Right renal cortex interstitium (tissue), 3 donors: ENCODE data around the gene ZNF883. TPM values are rescaled to one million over a fixed set of nuclear protein-coding genes. Genes with fewer than 3 reads are reported as not detected.

ENCODE experiments used
- DNase-seq, 3 donors: peaks; one replicate each; pipeline ENCODE4 v3.0.0-alpha.2; 2013; ENCODE audit warnings: low read depth in 3 of 3, low spot score in 2 of 3
- polyA plus RNA-seq, 3 donors: library from polyadenylated mRNA; unstranded; fragments of 120-200 nt; gene quantifications; one replicate each; pipeline ENCODE4 v1.2.1, GENCODE V29; 2013; ENCODE audit not compliant: insufficient read length in 3 of 3

Gene ZNF883
- polyA plus RNA-seq, 3 donors: 10.1 to 12.1 (median 10.8) TPM

DNA sequence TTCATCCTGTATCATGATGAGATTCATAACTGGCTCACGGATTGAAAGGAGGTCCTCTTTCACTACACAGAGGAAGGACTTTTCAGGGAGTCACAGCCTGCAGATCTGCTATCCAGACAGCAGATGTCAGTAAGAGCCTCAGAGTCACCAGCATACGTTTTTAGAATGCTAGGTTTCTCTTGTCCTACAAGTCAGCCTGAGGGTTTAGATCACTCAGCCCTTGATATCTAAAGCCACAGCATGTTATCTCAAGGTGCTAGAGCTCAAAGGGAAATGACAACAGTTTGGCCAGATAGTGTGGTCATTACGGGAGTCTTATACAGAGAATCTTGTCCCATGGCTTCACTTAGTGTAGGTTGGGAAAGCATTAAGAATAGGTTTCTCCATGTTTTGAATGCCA, 90.4 kb downstream of the ZNF883 start:
- DNase-seq: no peak

DNA sequence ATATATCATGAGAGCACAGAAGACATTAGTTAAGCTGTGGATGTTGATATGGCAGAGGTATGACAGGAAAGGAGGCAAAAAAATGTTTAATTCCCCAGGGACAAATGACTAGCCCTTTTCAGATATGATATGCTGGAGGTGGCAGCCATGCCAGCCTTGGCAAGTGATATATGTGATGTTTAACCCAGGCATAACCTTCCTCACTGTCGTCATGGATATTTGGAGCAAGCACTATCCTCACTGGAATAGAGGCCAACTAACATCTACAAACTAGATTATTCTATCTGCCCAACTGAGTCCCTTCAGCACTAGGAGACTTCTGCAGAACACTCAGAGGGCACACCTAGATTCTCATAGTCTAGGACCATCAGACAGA, 94.0 kb downstream of the ZNF883 start:
- DNase-seq: no peak

DNA sequence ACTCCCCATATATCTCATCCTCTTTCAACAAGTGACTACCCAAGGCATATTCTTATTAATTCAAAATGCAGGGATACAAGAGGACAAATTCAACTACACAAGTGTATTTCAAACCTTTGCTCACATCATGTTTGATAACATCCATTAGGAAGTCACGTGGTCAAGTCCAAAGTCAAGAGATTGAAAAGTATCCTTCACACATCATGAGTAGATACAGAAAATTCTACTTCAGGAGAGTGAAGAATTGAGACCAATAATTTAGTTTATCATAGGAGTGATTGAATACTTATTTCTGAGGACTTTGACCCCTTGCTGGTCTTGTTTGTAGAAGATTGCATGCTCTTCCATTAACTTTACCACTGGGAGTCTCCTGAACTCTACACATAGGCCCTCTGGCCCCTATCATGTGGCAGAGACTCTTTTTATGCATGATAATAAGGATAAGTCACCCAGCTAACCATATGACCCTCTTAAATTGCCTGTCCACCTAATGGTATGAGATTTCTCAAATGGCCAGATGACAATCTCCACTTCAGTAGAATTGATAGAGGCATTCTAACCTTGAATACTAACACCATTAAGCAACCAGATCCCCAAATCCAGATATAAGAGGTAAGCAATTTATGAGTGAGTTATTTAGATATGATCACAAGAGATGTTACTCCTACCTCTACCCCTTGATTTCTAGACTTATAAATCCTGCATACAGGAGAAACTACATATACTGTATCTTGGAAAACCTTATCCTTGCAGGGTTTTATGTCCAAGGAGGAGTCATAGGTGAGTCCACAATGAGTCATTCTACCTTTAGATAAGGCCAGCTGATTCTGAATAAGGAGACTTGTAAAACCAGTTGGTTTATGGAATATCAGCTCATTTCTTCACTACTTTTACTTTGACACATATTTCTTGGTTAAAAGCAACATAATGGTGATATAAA, 94.7 kb downstream of the ZNF883 start:
- DNase-seq: no peak

DNA sequence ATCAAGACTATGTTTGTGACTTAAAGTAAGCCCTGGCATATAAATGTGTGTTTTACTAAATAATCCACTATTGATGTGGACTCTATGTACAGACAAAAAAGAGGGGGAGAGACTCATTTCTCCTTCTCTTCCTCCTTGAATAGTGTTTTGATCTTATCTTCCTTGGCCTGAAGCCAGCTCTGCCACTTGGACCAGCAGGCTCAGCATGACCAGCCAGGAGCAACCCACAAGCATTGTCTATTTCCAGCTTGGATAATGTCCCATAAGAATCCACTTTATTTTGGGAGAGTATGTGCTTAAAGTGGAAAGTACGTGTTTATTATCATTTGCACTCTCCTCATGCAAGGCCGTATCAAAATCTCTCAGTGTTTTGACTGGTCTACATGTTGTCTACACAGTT, 97.5 kb downstream of the ZNF883 start:
- no peak for DNase-seq

DNA sequence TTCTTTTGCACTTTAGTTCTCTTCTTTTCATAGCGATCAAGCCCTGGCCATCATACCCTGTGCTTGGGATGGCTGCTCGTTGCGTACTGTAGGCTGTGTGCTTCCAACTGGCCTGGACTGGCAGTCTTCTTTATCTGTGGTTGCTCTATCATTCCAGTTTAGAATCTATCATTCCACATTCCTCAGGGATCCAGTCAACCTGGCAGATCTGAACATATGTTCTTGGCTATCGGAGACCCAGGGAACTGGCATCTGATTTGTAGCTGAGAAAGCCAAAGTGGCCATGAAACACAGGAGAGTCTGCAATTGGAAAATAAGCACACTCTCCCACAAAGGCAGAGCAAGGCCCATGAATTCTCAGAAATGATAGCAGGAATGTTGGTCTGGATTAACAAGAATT, 98.7 kb downstream of the ZNF883 start:
- no peak for DNase-seq

DNA sequence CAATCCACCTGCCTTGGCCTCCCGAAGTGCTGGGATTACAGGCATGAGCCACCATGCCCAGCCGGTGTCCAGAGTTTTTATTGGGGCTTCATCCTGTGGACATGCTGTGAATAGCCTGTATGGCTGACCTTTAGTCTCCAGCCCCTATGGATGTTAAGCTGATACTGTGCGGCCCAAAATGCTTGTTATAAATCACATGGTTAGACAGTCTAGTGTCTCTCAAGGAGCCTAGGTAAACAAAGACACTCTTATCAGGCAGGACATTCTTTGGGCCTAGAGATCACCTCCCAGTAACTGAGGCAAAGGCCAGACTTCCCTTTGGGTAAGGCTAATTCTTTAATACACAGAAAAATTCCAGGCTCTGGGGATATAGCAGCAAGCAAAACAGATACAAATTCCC, 99.4 kb downstream of the ZNF883 start:
- no peak for DNase-seq

DNA sequence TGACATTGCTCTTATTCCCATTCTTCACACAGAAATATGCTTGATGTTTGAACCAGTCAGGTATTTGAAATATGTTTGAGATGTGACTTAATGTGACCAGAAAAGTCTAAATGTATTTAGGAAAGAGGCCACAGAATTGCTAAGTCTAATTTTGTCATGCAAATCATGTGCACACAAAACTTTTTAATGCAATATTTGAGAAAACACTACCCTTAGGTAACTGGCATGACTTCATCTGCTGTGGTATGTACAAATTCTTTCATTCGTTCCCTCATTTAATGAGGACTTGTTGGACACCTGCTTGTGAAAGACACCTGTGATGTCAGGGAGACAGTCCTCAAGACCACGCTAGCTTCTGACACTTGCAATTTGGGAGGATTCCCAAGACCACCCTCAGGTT, 100.3 kb downstream of the ZNF883 start:
- no peak for DNase-seq

Other genes starting within 250 kb of the ZNF883 start
- gene SLC46A2, start 121.3 kb downstream of the ZNF883 start, polyA plus RNA-seq: under 1 TPM; 0.08 to 0.30 (median 0.12) TPM
- 10 to 100 TPM; 12.9 to 15.6 (median 13.8) TPM for gene ZFP37, start 44.5 kb upstream of the ZNF883 start, polyA plus RNA-seq
- gene SLC31A2, start 138.8 kb upstream of the ZNF883 start, polyA plus RNA-seq: 1 to 10 TPM; 3.5 to 5.2 (median 4.6) TPM
- 10 to 100 TPM; 28.8 to 32.1 (median 29.4) TPM for gene FKBP15, start 209.1 kb upstream of the ZNF883 start, polyA plus RNA-seq
- 10 to 100 TPM; 26.9 to 29.2 (median 26.9) TPM for gene SLC31A1, start 209.4 kb upstream of the ZNF883 start, polyA plus RNA-seq